ENCODE data around the gene FUT7.

Gene FUT7

GRCh38 chr9:137062384-137062783, 30.5 kb upstream of the FUT7 start:
- H3K9me3 ChIP-seq (ENCODE audit: low read length): no peaks in the 10 kb centered on the region
- H3K9me2 ChIP-seq (ENCODE audit: low read depth, low read length): no peaks in the 10 kb centered on the region
- H3K27me3 ChIP-seq (ENCODE audit: insufficient read depth, low read length): no peaks in the 10 kb centered on the region; the same call in 1 of the 2 replicates
- H3K9ac ChIP-seq (ENCODE audit: low read length): no peak overlapping the region
- H3K79me2 ChIP-seq (ENCODE audit: insufficient read depth, low read length): no peaks in the 10 kb centered on the region
- no peaks in the 10 kb centered on the region for H3K4me1 ChIP-seq (ENCODE audit: insufficient read depth, low read length, severe bottlenecking)
- peaks cover 37% of the 10 kb centered on the region for H3K36me3 ChIP-seq (ENCODE audit: insufficient read depth, low read length)
- no peak overlapping the region for H2AFZ ChIP-seq (ENCODE audit: low read length)
- H4K20me1 ChIP-seq (ENCODE audit: insufficient read depth, low read length): no peaks in the 10 kb centered on the region
- no peak overlapping the region for H3K27ac ChIP-seq (ENCODE audit: low read depth, low read length, poor library complexity, severe bottlenecking)
- no peaks in the 10 kb centered on the region for H3F3A ChIP-seq (ENCODE audit: insufficient read depth, low read length)
- TF ChIP-seq CTCF (IDR thresholded peaks at IDR 0.05; ENCODE audit: low read length) (no peak), EZH2 (IDR thresholded peaks at IDR 0.05; ENCODE audit: borderline replicate concordance, low read length) (no peak)
- no peak overlapping the region for H3K4me2 ChIP-seq (ENCODE audit: low read length)
- no peak overlapping the region for H3K4me3 ChIP-seq (ENCODE audit: low read depth, low read length, poor library complexity, severe bottlenecking)

DNA sequence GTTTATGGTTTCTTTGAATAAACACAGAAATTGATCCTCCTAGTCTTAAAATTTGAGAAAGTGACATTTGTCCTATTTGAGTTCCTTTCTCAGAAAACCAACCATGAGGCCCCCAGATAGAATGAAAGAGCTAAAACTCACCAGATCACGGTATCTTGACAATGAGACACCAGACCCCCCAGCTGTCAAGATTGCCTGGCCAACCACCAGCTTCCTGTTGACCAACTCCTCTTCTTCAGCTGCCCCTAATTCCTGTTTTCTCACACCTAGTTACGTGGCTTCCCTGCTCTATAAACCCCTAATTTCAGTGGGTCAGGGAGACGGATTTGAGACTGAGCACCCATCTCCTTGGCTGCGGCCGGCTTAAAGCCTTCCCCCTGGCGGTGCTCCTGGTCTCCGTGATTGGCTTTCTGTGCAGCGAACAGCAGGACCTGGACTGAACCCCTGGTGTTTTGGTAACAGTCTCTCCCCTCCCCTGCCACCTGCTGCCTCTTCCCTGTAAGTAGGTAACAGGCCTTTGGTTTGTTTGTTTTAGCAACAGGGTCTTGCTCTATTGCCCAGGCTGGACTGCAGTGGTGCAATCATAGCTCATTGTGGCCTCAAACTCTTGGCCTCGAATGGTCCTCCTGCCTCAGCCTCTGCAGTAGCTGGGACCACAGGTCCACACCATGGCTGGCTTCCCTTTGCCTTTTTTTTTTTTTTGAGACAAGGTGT, 26.8 kb upstream of the FUT7 start:
- Histone ChIP-seq H4K20me1 (ENCODE audit: insufficient read depth, low read length) (no peaks in the 10 kb centered on the region), H3K4me2 (ENCODE audit: low read length) (no peak overlapping the region), H3K36me3 (ENCODE audit: insufficient read depth, low read length) (peaks cover 7% of the 10 kb centered on the region), H3K79me2 (ENCODE audit: insufficient read depth, low read length) (no peaks in the 10 kb centered on the region), H3K27me3 (ENCODE audit: insufficient read depth, low read length) (peaks cover 5% of the 10 kb centered on the region; the same call in 1 of the 2 replicates), H3K9ac (ENCODE audit: low read length) (no peak overlapping the region), H3K9me2 (ENCODE audit: low read depth, low read length) (no peaks in the 10 kb centered on the region), H2AFZ (ENCODE audit: low read length) (no peak overlapping the region), H3F3A (ENCODE audit: insufficient read depth, low read length) (no peaks in the 10 kb centered on the region), H3K27ac (ENCODE audit: low read depth, low read length, poor library complexity, severe bottlenecking) (no peak overlapping the region), H3K4me3 (ENCODE audit: low read depth, low read length, poor library complexity, severe bottlenecking) (no peak overlapping the region), H3K9me3 (ENCODE audit: low read length) (no peaks in the 10 kb centered on the region), H3K4me1 (ENCODE audit: insufficient read depth, low read length, severe bottlenecking) (peaks cover 1% of the 10 kb centered on the region)
- no peak for TF ChIP-seq CTCF (IDR thresholded peaks at IDR 0.05; ENCODE audit: low read length)

- H3K27ac ChIP-seq (ENCODE audit: low read depth, low read length, poor library complexity, severe bottlenecking): no peak overlapping the region
- peaks cover 4% of the 10 kb centered on the region for H3K4me1 ChIP-seq (ENCODE audit: insufficient read depth, low read length, severe bottlenecking)
Measured at GRCh38 chr9:137057545-137057944, 25.7 kb upstream of the FUT7 start.

More at GRCh38 chr9:137057545-137057944, 25.7 kb upstream of the FUT7 start:
- no peaks in the 10 kb centered on the region for H3F3A ChIP-seq (ENCODE audit: insufficient read depth, low read length)
- no peaks in the 10 kb centered on the region for H4K20me1 ChIP-seq (ENCODE audit: insufficient read depth, low read length)
- H3K4me3 ChIP-seq (ENCODE audit: low read depth, low read length, poor library complexity, severe bottlenecking): no peak overlapping the region
- TF ChIP-seq CTCF (IDR thresholded peaks at IDR 0.05; ENCODE audit: low read length) (no peak), EZH2 (IDR thresholded peaks at IDR 0.05; ENCODE audit: borderline replicate concordance, low read length) (no peak)
- no peaks in the 10 kb centered on the region for H3K36me3 ChIP-seq (ENCODE audit: insufficient read depth, low read length)
- no peak overlapping the region for H2AFZ ChIP-seq (ENCODE audit: low read length)
- no peak overlapping the region for H3K9ac ChIP-seq (ENCODE audit: low read length)
- H3K9me2 ChIP-seq (ENCODE audit: low read depth, low read length): no peaks in the 10 kb centered on the region
- peaks cover 5% of the 10 kb centered on the region; the same call in 1 of the 2 replicates for H3K27me3 ChIP-seq (ENCODE audit: insufficient read depth, low read length)
- no peak overlapping the region for H3K4me2 ChIP-seq (ENCODE audit: low read length)
- no peaks in the 10 kb centered on the region for H3K79me2 ChIP-seq (ENCODE audit: insufficient read depth, low read length)
- no peaks in the 10 kb centered on the region for H3K9me3 ChIP-seq (ENCODE audit: low read length)
